ENCODE measurements around the gene MSRB3.
A peak's percentile ranks its signal among the peaks of the same experiment; 100 is the strongest.

DNA sequence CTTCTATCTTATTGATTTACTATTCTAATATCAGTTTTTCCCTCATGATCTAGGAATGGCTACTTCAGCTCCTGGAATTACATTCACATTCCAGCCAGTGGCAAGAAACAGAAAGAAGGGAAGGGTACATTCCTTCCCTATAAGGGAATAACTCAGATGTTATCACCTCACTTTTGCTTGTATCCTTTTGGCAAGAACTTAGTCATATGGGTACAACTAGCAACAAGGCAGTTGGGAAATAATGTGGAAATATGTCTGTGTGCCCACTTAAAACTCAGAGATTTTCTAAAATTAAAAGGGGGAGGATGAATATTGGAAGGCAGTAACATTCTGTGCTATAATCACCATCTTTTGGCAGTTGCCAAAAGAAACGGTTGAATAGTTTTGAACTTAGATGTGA, 85.6 kb downstream of the MSRB3 start:
- TF ChIP-seq, protein P1, sequence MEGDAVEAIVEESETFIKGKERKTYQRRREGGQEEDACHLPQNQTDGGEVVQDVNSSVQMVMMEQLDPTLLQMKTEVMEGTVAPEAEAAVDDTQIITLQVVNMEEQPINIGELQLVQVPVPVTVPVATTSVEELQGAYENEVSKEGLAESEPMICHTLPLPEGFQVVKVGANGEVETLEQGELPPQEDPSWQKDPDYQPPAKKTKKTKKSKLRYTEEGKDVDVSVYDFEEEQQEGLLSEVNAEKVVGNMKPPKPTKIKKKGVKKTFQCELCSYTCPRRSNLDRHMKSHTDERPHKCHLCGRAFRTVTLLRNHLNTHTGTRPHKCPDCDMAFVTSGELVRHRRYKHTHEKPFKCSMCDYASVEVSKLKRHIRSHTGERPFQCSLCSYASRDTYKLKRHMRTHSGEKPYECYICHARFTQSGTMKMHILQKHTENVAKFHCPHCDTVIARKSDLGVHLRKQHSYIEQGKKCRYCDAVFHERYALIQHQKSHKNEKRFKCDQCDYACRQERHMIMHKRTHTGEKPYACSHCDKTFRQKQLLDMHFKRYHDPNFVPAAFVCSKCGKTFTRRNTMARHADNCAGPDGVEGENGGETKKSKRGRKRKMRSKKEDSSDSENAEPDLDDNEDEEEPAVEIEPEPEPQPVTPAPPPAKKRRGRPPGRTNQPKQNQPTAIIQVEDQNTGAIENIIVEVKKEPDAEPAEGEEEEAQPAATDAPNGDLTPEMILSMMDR (IDR thresholded peaks at IDR 0.05) = no peak
- TF ChIP-seq EZH2phosphoT487 (IDR thresholded peaks at IDR 0.05; ENCODE audit: borderline replicate concordance, low read depth) (no peak), RCOR1 (IDR thresholded peaks at IDR 0.05; ENCODE audit: low read length) (no peak), CHD2 (IDR thresholded peaks at IDR 0.05; ENCODE audit: low read length, partially characterized antibody) (no peak), TCF12 (IDR thresholded peaks at IDR 0.05) (peak; percentile 43; the same call in 1 of the 2 replicates), YY1 (IDR thresholded peaks at IDR 0.05; ENCODE audit: low read depth) (no peak)
- TF ChIP-seq, protein P2, sequence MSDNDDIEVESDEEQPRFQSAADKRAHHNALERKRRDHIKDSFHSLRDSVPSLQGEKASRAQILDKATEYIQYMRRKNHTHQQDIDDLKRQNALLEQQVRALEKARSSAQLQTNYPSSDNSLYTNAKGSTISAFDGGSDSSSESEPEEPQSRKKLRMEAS (IDR thresholded peaks at IDR 0.05; ENCODE audit: low read depth) = no peak
- TF ChIP-seq, protein P3, sequence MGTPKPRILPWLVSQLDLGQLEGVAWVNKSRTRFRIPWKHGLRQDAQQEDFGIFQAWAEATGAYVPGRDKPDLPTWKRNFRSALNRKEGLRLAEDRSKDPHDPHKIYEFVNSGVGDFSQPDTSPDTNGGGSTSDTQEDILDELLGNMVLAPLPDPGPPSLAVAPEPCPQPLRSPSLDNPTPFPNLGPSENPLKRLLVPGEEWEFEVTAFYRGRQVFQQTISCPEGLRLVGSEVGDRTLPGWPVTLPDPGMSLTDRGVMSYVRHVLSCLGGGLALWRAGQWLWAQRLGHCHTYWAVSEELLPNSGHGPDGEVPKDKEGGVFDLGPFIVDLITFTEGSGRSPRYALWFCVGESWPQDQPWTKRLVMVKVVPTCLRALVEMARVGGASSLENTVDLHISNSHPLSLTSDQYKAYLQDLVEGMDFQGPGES (IDR thresholded peaks at IDR 0.05; ENCODE audit: low read depth, low read length) = no peak
- TF ChIP-seq, protein P4, sequence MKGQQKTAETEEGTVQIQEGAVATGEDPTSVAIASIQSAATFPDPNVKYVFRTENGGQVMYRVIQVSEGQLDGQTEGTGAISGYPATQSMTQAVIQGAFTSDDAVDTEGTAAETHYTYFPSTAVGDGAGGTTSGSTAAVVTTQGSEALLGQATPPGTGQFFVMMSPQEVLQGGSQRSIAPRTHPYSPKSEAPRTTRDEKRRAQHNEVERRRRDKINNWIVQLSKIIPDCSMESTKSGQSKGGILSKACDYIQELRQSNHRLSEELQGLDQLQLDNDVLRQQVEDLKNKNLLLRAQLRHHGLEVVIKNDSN (IDR thresholded peaks at IDR 0.05; ENCODE audit: borderline replicate concordance, low read depth) = no peak
